GM21526 (cell line): ENCODE results near the gene EML5.
A peak's percentile ranks its signal among the peaks of the same experiment; 100 is the strongest.
"Not testable (repeated sequence)": the region's sequence is repeated elsewhere in the genome, so short reads cannot be mapped to it uniquely, and the experiment has no call there.

Source experiments
- ATAC-seq: cut with Tn5 transposase; IDR thresholded peaks from one replicate; pipeline ENCODE4 v1.9.1; 2021; ENCODE audit warnings: moderate library complexity; ENCODE audit not compliant: unreplicated experiment, low FRiP score

The EML5 gene

DNA sequence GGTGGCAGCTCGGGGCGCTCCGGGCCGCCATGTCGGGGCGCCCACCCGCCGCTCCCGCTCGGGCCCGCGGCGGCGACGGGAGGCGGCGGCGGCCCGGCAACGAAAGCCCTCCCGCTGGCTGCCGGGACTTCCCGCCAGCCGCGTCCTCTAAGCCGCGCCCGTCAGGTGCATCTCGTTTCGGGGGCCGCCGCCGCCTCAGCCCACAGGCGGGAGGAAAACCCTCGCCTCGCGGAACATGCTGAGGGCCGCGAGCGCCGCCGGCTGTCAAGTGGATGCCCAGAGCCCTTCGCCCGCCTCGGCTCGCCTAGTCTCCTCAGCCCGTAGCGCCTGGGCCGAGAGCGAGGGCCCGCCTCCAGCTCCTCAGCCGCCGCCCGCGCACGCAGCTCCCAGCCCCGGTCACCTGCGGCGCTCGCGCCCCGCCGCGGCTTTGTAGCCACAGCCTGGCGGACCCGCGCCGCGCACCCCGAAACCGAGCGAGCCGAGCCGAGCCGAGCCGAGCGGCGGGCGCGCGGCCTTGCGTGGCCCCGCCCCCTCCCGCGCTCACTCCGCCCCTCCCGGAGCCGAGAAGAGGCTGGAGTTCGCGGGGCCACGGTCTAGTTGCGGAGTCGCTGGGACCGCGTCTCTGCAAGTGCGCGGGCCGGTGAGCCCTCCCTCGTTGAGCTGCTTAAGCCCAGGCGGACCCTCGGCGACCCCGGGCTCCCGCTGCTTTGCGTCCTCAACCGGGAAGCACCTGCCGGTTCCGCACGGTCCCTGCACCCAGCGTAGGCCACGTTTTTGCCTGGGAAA lies at the start of gene EML5:
Gene EML5, minus strand, starts transcription at position 481 of the 786 bp plus-strand sequence. Its CDS starts 450 bp downstream, at position 31.
- peak; percentile 94 for ATAC-seq

DNA sequence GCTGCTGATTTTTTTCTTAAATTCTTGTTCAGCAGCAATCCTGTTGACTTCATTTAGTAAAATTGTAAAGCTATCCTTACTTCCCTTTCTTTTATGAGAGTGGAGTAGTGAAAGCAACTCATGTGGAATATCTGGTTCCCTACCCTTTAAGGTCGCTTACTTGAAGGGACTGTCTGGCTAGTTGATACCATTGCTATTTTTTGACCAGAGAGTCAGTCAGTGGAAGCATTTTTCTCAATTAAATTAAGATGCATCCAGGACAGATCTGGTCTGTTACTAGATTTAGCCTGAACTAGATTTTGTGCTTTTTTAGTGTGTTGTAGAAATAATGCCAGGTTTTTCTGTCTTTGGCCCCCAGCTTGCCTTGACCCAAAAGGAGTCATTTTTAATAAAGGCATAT lies 49.7 kb upstream of the EML5 start:
- no peak for ATAC-seq

DNA sequence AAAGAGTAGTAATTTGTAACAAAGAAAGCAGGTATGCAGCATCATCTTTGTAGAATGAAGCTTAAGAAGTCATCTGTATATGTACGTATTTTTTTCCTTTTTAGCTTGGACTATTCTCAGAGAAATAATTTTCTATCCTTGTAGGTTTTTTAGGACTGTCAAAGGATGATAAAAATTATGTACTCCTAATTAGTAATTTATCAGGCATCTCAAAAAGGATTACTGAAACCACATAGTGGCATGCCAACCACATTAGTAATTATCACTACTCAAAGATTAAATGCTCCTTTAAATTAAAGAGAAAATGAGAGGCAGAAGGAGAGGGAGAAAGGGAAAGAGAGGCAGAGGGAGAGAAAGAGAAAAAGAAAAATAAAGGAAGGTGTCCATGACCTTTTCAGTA lies 49.0 kb upstream of the EML5 start:
- no peak for ATAC-seq

DNA sequence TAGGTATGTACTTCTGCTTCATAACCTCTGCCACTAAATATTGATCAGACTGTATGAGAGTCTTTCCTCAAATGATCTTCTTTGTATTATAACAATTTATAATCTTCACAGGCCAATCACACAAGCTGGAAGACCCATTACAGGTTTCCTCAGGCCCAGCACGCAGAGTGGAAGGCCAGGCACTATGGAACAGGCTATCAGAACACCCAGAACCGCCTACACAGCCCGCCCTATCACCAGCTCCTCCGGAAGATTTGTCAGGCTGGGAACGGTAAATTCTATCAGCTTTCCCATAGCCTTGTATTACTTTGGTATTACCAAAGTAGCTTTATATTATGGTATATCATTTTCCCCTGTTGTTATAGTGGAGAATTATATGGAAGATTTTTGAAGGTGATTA lies 48.2 kb upstream of the EML5 start:
- no peak for ATAC-seq

DNA sequence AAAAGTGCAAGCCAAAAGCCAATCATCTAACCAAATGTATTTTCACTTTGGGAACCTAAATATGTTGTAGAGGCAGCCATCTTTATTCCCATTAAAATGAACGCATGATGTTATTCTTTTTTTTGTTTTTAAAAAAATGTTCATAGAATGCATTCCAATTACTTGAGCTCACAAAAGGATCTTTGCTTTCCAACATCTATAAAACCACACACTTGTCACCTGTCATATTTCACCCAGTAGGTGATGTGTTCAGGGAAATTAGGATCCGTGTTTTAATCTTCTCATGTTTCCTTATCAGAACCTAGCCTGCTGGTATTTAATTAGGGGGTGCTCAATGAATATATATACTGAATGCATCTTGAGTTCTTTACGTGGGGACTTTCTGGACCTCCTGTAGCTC lies 45.3 kb upstream of the EML5 start:
- no peak for ATAC-seq

DNA sequence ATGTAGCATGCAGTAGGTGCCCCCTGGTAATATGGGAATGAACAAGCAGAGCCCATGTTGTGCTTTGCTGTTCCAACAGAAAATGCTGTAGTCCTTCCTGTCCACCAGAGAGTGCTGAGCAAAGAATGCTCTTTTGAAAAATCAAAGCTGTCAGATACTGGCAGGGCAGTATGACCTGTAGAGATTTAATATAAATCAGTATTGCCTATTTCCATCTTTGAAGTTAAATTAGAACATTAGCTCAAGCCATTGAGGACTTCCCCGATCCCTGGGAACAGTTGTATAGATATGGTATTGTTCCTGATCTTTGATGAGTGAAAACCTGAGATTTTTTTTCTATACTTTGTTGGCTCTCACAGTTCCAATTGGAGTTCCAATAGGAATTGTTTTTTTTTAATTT lies 44.7 kb upstream of the EML5 start:
- ATAC-seq = no peak

DNA sequence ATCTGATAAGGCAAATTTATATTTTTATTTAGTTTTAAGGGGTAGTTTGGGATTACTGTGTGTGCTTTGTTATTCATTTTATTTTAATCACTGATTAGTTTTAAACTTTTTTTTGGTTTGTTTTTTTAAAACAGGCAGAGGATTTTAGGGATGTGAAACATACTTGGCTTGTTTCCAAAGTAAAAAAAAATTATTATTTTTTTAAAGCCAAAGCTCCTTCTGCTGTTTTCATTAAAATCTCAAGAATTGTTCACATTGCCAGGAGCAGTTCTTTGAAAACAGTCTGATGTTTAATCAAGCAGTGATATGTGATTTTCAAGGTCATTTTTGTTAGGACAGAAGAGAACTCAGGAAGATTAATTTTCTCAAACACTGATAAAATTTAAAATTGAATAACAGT lies 42.9 kb upstream of the EML5 start:
- no peak for ATAC-seq

DNA sequence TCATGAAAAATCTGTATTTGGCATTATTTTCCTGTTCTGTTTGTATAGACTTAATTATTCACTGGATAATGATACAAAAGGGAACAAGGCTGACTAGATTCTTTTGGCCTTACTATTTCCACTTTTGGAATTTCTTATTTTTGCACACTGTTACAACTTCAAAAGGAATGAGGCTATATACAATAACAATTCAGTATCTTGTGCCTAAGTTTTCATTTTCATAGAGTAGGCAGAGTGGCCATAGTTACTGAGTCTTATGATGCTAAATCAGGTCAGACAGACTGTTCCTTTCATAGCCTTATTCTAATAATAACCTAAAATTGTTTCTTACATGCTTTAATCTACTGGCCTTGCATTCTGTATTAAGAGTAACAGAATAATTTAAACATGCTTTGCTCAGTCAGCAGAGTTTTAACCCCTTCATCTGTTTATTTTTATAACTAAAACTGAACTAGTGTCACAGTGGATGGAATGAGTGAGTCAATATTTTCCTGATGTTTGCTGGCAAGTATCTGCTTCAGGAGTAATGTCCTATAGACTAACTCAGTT lies 42.2 kb upstream of the EML5 start:
- ATAC-seq = no peak

DNA sequence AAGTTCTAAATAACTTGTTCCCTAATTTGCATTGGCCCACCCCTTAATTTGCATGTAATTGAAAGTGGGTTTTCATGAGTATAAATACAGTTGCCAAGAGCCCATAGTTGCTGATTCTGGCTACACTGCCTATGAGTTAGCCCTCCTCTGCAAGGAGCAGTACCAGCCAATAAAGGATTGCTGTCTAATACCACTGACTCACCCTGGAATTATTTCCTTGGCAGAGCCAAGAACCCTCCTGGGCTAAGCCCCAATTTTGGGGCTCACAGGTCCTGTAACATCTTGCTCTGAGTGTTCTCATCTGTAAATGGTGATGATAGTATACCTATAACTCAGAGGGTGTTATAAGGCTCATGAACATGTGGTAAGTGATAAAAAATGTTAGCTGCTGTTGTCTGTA lies 38.5 kb upstream of the EML5 start:
- no peak for ATAC-seq

DNA sequence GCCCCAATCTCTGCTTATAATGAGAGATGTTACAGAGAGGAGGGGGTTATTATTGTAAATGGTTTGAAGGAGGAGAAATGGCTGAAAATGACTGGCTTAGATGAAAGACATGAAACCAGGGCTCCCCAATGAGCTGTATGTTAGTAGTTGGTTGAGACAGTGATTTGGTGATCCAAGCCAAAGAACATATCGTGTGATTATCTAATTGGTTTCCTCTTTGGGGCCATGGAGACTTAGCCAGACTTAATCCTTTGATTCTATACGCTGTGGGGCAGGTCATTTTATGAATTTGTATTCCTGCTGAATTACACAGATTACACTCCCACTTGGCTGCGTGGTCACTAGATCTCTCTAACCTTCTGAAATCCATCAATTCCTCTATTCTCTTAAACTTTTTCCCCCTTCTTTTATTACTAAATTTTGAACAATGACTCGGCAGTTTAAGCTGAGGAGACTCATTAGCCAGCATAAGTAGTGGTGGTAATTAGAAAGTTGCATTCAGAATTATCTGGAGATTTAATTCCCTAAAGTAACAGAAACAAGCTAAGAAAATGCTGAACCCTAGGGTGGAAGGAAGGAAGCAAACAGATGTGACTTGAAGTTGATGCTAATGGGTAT lies 37.0 kb upstream of the EML5 start:
- no peak for ATAC-seq

DNA sequence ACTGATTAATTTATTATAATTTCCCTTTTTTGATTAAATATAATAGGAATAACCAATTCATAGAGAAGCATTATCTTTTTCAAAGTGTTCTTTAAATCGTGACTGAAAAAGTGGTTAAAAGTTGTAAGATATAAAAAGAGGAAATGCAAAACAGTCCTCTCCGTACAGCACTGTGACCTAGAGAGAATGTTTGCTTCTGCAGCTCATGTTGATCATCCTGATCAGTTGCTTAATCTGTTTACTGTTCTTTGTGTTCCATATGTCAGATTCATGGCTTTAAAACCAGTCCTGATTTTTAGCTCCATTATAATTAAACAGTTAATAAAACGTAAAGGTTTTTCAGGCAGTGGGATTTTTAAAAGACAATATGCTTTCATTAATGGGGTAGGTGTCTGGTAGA lies 36.4 kb upstream of the EML5 start:
- no peak for ATAC-seq

DNA sequence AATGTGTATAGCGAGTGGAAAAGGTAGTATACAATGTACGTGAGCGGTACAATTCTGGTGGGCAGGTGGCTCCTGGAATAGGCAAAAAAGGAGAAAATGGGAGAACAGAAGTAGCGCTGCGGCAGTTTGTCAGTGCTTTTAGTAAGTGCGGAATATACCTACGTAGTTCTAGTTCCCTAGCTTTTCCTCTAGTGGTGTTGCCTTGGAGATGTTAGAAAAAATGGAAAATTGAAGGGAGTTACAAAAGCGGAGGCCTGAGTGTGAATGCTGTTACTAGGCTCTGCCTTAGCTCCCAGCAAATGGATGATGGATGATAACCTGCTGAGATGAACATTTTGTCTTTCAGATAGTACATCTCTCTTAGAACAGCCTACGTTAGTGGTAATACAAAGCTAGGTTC lies 32.8 kb upstream of the EML5 start:
- ATAC-seq = no peak

DNA sequence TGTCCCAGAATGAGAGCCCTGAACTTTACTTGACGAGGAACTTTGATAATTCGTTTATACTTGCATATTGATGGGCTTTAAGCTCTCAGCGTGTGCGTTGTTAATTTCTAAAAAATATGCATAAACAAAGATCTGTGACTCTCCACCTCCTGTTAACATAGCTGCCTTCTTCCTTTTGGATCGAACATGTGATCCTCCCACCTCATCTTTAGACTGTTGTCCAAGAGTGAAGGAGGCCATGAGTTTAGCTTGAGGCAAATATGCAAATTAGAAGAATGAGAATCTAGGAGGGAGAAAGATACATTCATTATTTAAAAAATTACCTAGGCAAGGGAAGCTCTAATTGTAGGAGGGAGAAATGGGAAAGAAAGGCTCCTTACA lies 32.3 kb upstream of the EML5 start:
- ATAC-seq = no peak

DNA sequence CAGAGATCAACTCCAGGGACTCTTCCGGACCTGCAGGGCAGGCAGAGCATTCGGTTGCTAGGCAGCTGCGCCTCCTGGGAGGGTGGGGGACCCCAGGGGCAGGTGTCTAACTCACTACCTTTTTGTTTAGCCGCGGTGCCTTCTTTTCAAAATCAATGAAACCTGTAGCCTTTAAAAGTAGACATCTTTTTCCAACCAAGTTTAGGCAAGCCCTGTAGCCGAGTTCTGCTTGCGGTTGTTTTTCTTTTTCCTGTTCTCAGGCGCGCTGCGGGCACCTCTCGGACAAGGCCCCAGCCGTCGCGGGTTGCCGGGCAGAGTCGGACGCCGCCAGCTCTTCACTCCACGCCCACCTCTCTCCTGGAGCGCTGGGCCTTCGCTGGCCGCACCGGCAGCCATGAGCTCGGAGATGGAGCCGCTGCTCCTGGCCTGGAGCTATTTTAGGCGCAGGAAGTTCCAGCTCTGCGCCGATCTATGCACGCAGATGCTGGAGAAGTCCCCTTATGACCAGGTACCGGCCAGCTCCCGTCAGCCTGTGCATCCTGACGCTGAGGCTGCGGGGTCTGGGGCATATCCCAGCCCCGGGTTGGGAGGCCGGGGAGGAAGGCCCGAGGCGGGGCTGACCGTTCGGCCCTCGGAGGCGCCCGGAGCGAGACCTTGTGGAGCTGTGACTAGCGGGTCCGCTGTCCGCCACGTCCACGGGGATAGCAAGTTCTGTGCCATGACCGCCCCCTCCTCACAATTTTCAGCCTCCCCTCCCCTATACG lies 31.7 kb upstream of the EML5 start, which contains the start of gene TTC8:
Gene TTC8, plus strand, starts transcription at position 338 of the 764 bp plus-strand sequence. Its CDS starts 57 bp downstream, at position 395.
- peak; percentile 99 for ATAC-seq

DNA sequence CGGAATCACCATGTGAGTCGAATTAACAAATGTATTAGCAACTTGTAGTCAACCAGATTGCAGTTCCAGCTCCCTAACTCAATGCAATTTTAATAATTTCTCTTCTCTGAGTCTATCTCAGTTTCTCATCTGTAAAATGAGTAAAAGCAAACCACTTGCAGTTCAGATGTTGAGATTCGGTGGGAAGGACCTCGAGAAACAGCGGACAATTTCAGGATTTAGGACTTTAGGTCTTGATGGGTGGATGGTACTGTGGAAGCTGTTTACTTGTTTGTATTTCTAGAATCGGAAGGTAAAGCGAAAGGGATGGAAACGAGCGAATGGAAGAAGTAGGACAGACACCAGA lies 31.2 kb upstream of the EML5 start:
- ATAC-seq = peak; percentile 10

DNA sequence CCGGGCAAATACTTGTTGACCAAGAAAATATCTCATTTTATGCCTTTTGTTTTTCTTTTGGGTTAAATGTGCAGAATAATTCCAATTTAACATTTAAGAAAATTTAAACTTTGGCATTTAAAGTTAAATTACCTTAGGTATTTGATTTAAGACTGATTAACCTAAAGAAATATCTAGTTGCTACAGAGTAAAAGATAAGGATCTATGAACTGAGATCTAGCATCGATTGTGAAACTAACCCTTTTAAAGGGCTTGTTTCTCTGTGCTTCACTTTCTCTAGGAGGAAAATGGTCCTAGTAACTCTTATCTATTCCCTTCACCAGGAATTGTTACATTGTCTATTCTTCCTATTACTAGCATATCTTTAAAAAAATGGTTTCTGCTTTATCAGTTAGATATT lies 29.1 kb upstream of the EML5 start:
- ATAC-seq = no peak

DNA sequence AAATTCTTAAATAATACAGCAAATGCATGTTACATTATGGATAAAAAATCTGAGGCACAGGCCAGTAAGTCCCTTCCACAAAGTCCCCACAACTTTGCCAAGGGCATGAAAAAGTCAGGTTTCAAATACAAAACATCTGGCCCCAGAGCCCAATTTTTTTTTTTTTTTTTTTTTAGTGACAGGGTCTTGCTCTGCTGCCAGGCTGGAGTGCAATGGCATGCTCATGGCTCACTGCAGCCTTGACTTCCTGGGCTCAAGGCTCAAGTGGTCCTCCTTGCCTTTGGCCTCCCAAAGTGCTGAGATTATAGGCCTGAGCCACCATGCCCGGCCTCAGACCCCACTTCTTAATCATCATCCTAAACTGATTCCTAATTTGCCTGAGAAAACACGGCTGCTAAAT lies 28.6 kb upstream of the EML5 start:
- ATAC-seq = no peak

DNA sequence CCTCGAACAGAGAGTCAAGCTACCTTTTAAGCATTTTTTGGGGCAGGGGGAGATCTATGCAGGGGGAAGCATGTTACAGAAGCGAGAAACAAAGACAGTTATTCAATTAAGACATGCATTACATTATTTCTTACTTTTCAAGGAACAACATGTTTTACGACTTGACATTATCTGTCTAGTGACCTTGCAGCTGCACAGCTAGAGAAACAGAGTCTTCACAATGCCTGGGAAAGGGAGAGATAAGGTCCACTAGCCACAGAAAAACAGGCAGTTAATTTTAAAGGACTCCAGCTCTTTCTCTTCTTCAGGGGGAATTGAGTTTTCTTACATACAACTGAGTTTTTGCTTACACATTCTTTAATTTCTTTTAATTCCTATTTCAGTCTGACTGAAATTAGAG lies 26.9 kb upstream of the EML5 start:
- not testable (repeated sequence) for ATAC-seq

DNA sequence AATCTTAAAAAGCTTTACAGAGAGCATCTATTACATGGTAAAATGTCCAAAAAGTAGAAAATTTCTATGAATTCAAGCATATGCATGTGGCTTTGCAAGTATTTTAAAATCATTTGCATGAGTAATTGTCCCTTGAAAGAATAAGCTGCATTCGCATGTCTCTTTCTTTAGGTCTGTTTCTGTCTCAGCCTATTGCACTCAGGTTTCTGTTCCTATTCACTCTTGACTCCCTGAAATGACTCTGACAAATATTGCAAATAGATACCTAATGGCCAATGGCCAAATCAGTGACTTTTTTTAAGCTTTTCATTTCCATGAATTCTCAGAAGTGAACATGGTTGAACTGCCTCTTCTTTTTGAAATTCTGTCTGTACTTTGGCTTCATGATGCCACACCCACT lies 25.3 kb upstream of the EML5 start:
- peak; percentile 79 for ATAC-seq

DNA sequence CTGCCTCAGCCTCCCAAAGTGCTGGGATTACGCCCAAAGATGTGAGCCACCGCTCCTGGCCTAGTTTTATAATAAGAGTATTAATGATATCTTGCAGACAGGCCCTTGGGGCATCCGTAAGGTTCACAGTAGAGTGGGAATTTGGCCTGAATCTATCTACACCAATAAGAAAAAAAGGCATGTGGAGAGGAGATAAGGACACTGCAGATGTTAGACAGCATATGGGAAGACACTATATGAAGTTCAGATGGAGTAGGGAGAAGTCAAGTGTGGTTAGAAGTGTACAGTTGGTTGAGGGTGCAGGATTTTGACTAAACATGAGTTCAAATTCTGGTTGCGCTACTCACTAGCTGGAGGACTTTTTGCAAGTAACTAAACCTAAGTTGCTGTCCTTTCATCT lies 23.2 kb upstream of the EML5 start:
- no peak for ATAC-seq

DNA sequence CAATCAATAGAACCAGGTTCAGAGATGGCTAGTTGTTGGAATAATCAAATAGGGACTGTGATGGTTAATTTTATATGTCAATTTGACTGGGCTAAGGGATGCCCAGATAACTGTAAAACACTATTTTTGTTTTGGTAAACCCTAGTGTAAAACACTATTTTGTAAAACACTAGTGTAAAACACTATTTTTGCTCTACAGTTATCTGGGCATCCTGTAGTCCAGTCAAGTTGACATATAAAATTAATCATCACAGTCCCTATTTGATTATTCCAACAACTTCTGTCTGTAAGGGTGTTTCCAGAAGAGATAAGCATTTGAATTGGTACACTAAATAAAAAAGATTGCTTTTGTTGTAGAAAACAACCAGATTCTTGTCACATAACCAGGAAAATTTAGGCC lies 15.6 kb upstream of the EML5 start:
- no peak for ATAC-seq
